Mucosa of rectum (tissue), 2 donors: ENCODE measurements around the gene OR9A4.
"Not testable (repeated sequence)": the region's sequence is repeated elsewhere in the genome, so short reads cannot be mapped to it uniquely, and the experiment has no call there.

Experiments used
- H3K27ac ChIP-seq, 2 donors: one replicate each; pipeline ENCODE4 v1.7.0; 2013; ENCODE audit warnings: inconsistent platforms in 2 of 2, low read depth in 2 of 2, low read length in 2 of 2
- H3K27me3 ChIP-seq, 2 donors: one replicate each; pipeline ENCODE4 v1.7.0; 2013; ENCODE audit warnings: low read length in 2 of 2; ENCODE audit not compliant: control insufficient read depth in 2 of 2, insufficient read depth in 2 of 2
- H3K36me3 ChIP-seq, 2 donors: one replicate each; pipeline ENCODE4 v1.7.0; 2013; ENCODE audit warnings: low read length in 2 of 2; ENCODE audit not compliant: control insufficient read depth in 2 of 2, insufficient read depth in 2 of 2
- H3K4me1 ChIP-seq, 2 donors: one replicate each; pipeline ENCODE4 v1.7.0; 2013; ENCODE audit warnings: low read length in 2 of 2, mild to moderate bottlenecking in 1 of 2; ENCODE audit not compliant: control insufficient read depth in 2 of 2, insufficient read depth in 2 of 2
- H3K4me3 ChIP-seq, 2 donors: one replicate each; pipeline ENCODE4 v1.7.0; 2013; ENCODE audit warnings: low read length in 2 of 2
- H3K9ac ChIP-seq, 2 donors: one replicate each; pipeline ENCODE4 v1.7.0; 2013; ENCODE audit warnings: low read length in 2 of 2, low read depth in 1 of 2, mild to moderate bottlenecking in 1 of 2
- H3K9me3 ChIP-seq, 2 donors: one replicate each; pipeline ENCODE4 v1.7.0; 2013; ENCODE audit warnings: low read length in 2 of 2; ENCODE audit not compliant: control insufficient read depth in 2 of 2
- donor health status: healthy.
- donor health status: Normal muscosa, but diverticular disease.

OR9A4 gene

GRCh38 chr7:141891336-141891735, 24.9 kb upstream of the OR9A4 start:
- Histone ChIP-seq H3K4me1 (no peaks in the 10 kb centered on the region), H3K27me3 (no peaks in the 10 kb centered on the region), H3K27ac (no peak overlapping the region), H3K4me3 (no peak overlapping the region), H3K36me3 (no peaks in the 10 kb centered on the region), H3K9ac (no peak overlapping the region), H3K9me3 (no peaks in the 10 kb centered on the region)

- not testable (repeated sequence) for H3K27ac ChIP-seq, H3K36me3 ChIP-seq
Measured at GRCh38 chr7:141899366-141899765, 16.8 kb upstream of the OR9A4 start.

GRCh38 chr7:141906285-141906684, 9.9 kb upstream of the OR9A4 start:
- H3K4me1 ChIP-seq, result no peaks in the 10 kb centered on the region
- no peaks in the 10 kb centered on the region for H3K36me3 ChIP-seq
- no peaks in the 10 kb centered on the region for H3K27me3 ChIP-seq
- H3K9me3 ChIP-seq, result no peaks in the 10 kb centered on the region
- no peak overlapping the region for H3K9ac ChIP-seq
- H3K4me3 ChIP-seq, result no peak overlapping the region
- H3K27ac ChIP-seq, result no peak overlapping the region

More at GRCh38 chr7:141899366-141899765, 16.8 kb upstream of the OR9A4 start:
- H3K4me3 ChIP-seq, H3K9ac ChIP-seq, H3K4me1 ChIP-seq, H3K27me3 ChIP-seq, H3K9me3 ChIP-seq: not testable (repeated sequence)

GRCh38 chr7:141911391-141911790, 4.8 kb upstream of the OR9A4 start:
- Histone ChIP-seq H3K27me3 (no peaks in the 10 kb centered on the region), H3K9ac (no peak overlapping the region), H3K4me3 (no peak overlapping the region), H3K27ac (no peak overlapping the region), H3K4me1 (no peaks in the 10 kb centered on the region), H3K36me3 (no peaks in the 10 kb centered on the region), H3K9me3 (no peaks in the 10 kb centered on the region)

- Histone ChIP-seq H3K36me3 (no peaks in the 10 kb centered on the region), H3K27ac (no peak overlapping the region), H3K9me3 (no peaks in the 10 kb centered on the region), H3K9ac (no peak overlapping the region), H3K27me3 (no peaks in the 10 kb centered on the region), H3K4me3 (no peak overlapping the region), H3K4me1 (no peaks in the 10 kb centered on the region)
Measured at GRCh38 chr7:141915565-141915964, 634 bp upstream of the OR9A4 start.

GRCh38 chr7:141920281-141920680, 4.1 kb downstream of the OR9A4 start:
- no peaks in the 10 kb centered on the region for H3K4me1 ChIP-seq
- no peaks in the 10 kb centered on the region for H3K36me3 ChIP-seq
- H3K27me3 ChIP-seq, result no peaks in the 10 kb centered on the region
- H3K27ac ChIP-seq, result no peak overlapping the region
- H3K4me3 ChIP-seq, result no peak overlapping the region
- H3K9me3 ChIP-seq, result no peaks in the 10 kb centered on the region
- no peak overlapping the region for H3K9ac ChIP-seq

- Histone ChIP-seq H3K27me3 (no peaks in the 10 kb centered on the region), H3K4me1 (no peaks in the 10 kb centered on the region), H3K9me3 (no peaks in the 10 kb centered on the region), H3K27ac (no peak overlapping the region), H3K9ac (no peak overlapping the region), H3K36me3 (no peaks in the 10 kb centered on the region), H3K4me3 (no peak overlapping the region)
Measured at GRCh38 chr7:141928146-141928844, 12.1 kb downstream of the OR9A4 start.

GRCh38 chr7:141928845-141929195, 12.6 kb downstream of the OR9A4 start:
- no peaks in the 10 kb centered on the region for H3K9me3 ChIP-seq
- H3K4me1 ChIP-seq, result no peaks in the 10 kb centered on the region
- no peak overlapping the region for H3K4me3 ChIP-seq
- no peaks in the 10 kb centered on the region for H3K27me3 ChIP-seq
- no peaks in the 10 kb centered on the region for H3K36me3 ChIP-seq
- no peak overlapping the region for H3K9ac ChIP-seq
- no peak overlapping the region for H3K27ac ChIP-seq

- Histone ChIP-seq H3K9me3 (no peaks in the 10 kb centered on the region), H3K27ac (no peak overlapping the region), H3K4me3 (no peak overlapping the region), H3K9ac (no peak overlapping the region), H3K27me3 (no peaks in the 10 kb centered on the region), H3K36me3 (no peaks in the 10 kb centered on the region), H3K4me1 (no peaks in the 10 kb centered on the region)
Measured at GRCh38 chr7:141930211-141930610, 14.0 kb downstream of the OR9A4 start.

- H3K9ac ChIP-seq, result no peak overlapping the region
- peaks cover 0 to 3% of the 10 kb centered on the region in 2 donors for H3K9me3 ChIP-seq
- H3K27ac ChIP-seq, result no peak overlapping the region
- no peaks in the 10 kb centered on the region for H3K27me3 ChIP-seq
- no peaks in the 10 kb centered on the region for H3K4me1 ChIP-seq
- H3K4me3 ChIP-seq, result no peak overlapping the region
- no peaks in the 10 kb centered on the region for H3K36me3 ChIP-seq
Measured at GRCh38 chr7:141941075-141941474, 24.9 kb downstream of the OR9A4 start.

GRCh38 chr7:141943846-141944245, 27.6 kb downstream of the OR9A4 start:
- H3K36me3 ChIP-seq, result no peaks in the 10 kb centered on the region
- H3K9me3 ChIP-seq, result peaks cover 0 to 3% of the 10 kb centered on the region in 2 donors
- no peaks in the 10 kb centered on the region for H3K27me3 ChIP-seq
- no peak overlapping the region for H3K27ac ChIP-seq
- H3K9ac ChIP-seq, result no peak overlapping the region
- no peak overlapping the region for H3K4me3 ChIP-seq
- H3K4me1 ChIP-seq, result no peaks in the 10 kb centered on the region
